ENCODE data around the gene HABP2.

DNA sequence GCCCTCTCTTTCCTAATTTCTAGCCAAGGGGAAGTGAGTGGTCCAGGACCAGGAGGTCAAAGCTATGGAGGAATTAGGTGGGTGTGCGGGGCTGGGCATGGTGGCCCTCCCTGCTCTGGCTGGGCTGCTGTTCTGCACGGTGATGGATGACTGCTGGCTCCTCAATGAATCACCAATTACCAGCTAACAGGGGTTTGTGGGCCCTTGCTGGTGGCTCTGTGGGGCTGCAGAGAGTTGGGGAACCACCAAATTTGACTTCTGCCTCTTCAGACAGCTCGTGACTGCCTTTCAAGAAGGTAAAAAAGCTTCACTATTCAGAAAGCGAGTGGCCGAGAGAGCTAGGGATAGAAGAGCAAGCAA lies 35.0 kb upstream of the HABP2 start:
- TF ChIP-seq SUZ12 (IDR thresholded peaks at IDR 0.05), result no peak
- no peak for TF ChIP-seq BHLHE40 (IDR thresholded peaks at IDR 0.05; ENCODE audit: borderline replicate concordance)
- no peak for TF ChIP-seq SP1 (IDR thresholded peaks at IDR 0.05)
- TF ChIP-seq HDGF (IDR thresholded peaks at IDR 0.05; ENCODE audit: borderline replicate concordance), result no peak
- TF ChIP-seq CTBP1 (IDR thresholded peaks at IDR 0.05; ENCODE audit: borderline replicate concordance), result no peak
- TF ChIP-seq FOXK2 (IDR thresholded peaks at IDR 0.05), result no peak
- TF ChIP-seq ELF4 (IDR thresholded peaks at IDR 0.05), result no peak
- no peak for TF ChIP-seq FOXA1 (IDR thresholded peaks at IDR 0.05)
- TF ChIP-seq TARDBP (IDR thresholded peaks at IDR 0.05), result no peak
- no peak for TF ChIP-seq NFRKB (IDR thresholded peaks at IDR 0.05)
